ENCODE measurements around the gene VGLL4.

DNA sequence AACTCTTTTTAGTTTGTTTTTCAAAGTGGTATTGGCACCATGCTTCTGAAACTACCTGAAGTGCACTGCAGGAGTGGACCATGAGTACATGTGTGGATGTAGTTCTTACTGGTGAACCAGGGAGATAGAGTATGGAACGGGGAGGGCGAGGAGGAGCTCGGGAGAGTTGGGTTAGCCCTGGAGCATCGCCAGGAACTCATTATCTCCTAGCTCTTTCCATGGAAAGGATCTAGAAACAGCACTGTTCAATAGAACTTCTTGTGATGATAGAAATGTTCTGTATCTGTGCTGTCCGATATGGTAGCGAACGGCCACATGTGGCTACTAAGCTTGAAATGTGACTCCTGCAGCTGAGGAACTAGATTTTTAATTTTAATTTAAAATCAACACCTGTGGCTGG lies 47.3 kb downstream of the VGLL4 start:
- TF ChIP-seq, protein P1, sequence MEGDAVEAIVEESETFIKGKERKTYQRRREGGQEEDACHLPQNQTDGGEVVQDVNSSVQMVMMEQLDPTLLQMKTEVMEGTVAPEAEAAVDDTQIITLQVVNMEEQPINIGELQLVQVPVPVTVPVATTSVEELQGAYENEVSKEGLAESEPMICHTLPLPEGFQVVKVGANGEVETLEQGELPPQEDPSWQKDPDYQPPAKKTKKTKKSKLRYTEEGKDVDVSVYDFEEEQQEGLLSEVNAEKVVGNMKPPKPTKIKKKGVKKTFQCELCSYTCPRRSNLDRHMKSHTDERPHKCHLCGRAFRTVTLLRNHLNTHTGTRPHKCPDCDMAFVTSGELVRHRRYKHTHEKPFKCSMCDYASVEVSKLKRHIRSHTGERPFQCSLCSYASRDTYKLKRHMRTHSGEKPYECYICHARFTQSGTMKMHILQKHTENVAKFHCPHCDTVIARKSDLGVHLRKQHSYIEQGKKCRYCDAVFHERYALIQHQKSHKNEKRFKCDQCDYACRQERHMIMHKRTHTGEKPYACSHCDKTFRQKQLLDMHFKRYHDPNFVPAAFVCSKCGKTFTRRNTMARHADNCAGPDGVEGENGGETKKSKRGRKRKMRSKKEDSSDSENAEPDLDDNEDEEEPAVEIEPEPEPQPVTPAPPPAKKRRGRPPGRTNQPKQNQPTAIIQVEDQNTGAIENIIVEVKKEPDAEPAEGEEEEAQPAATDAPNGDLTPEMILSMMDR (conservative IDR thresholded peaks at IDR 0.05; ENCODE audit: low read length): no peak
- TF ChIP-seq EZH2phosphoT487 (IDR thresholded peaks at IDR 0.05; ENCODE audit: borderline replicate concordance): no peak

Data from Loucy (cell line).